GM19035 (cell line): ENCODE results near the gene KATNBL1.
"Not testable (repeated sequence)": the region's sequence is repeated elsewhere in the genome, so short reads cannot be mapped to it uniquely, and the experiment has no call there.

ENCODE experiments used
- ATAC-seq: cut with Tn5 transposase; IDR thresholded peaks from one replicate; pipeline ENCODE4 v1.9.1; 2021; ENCODE audit not compliant: unreplicated experiment

The KATNBL1 gene

DNA sequence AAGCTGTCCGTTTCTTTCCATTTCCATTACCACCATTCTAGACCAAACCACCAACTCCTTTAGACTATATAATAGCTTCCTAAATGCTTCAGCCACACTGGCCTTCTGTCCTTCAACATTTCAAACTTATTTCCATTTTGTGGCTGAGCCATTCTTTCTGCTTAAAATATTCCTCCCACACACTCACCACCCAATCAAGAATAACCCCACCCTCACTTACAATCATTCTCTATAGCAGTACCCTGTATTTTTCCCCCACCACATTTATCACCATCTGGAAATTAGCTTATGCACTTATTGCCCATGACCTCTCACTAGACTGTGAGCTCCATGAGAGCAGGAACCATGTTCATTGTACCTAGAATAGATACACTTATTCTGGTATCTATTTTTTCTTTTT lies 6.6 kb downstream of the KATNBL1 start:
- no peak for ATAC-seq

DNA sequence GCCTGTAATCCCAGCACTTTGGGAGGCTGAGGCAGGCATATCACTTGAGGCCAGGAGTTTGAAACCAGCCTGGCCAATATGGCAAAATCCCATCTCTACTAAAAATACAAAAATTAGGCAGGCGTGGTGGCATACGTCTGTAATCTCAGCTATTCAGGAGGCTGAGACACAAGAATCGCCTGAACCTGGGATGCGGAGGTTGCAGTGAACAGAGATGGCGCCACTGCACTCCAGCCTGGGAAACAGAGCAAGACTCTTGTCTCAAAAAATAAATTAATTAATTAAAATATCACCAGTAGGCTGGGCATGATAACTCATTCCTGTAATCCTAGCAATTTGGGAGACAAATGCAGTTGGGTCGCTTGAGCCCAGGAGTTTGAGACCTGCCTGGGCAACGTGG lies 16.6 kb downstream of the KATNBL1 start:
- not testable (repeated sequence) for ATAC-seq

DNA sequence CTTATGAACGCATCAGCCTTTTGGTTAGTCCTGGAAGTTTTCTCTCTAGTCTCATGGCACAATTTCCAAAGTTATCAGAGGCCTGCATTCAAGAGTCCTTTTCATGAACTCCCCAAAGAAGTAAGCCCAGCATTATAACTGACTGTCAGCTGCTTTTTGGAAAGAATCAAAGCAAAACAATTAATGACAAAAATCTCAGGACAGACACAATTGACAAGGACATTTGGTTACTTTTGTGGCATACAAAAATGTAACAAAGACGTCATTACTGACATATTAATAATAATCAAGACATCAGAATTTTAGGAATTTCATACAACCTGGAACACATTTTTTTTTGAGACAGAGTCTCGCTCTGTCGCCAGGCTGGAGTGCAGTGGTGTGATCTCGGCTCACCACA lies 21.2 kb downstream of the KATNBL1 start:
- no peak for ATAC-seq

DNA sequence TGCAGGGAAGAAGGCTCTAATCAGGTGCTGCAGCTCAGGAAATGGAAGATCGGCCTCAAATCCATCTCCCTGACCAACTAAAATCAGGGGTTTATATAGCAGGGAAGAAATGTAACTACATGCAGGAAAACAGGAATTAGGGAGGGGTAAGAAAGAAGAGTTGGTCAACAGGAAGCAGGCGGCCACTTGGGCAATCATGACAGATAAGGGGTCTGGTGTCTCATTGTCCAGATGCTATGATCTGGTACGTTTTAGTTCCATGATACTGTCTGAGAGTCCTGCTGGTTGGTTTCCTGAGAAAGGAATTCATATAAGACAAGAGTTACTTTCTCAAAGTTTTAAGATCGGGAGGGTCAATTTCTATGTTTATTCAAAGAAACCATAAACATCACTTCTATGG lies 24.2 kb downstream of the KATNBL1 start:
- no peak for ATAC-seq

DNA sequence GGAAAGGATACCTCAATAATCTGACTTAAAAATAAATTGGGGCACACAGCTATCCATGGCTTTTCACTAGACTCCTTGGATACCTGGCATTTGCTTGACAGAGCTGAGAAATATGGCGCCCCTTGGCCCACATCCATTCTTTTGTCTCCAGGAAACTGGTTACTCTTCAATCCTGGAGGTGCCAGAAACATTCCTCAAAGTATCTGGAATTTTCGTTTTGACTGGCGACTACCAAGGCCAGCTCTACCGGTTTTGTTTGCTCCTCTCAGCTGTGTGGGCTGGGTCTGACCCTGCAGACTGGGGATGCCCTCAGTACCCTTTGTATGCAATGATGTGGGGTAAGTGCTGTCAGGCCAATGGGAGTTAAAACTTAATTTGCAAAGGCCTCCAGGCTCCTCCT lies 27.0 kb downstream of the KATNBL1 start:
- no peak for ATAC-seq

DNA sequence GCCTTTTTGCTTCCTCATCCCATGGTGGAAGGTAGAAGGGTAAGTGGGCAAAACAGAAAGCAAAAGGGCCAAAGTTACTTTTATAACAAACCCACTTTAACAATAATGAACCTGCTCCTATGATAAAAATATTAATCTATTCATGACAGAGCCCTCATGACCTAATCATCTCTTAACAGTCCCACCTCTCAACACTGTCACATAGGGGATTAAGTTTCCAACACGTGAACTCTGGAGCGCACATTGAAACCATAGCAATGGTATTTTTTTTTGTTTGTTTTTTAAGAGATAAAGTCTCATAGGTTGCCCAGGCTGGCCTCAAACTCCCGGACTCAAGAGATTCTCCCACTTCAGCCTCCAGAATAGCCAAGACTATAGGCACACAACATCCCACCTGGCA lies 30.7 kb downstream of the KATNBL1 start:
- ATAC-seq, result no peak

DNA sequence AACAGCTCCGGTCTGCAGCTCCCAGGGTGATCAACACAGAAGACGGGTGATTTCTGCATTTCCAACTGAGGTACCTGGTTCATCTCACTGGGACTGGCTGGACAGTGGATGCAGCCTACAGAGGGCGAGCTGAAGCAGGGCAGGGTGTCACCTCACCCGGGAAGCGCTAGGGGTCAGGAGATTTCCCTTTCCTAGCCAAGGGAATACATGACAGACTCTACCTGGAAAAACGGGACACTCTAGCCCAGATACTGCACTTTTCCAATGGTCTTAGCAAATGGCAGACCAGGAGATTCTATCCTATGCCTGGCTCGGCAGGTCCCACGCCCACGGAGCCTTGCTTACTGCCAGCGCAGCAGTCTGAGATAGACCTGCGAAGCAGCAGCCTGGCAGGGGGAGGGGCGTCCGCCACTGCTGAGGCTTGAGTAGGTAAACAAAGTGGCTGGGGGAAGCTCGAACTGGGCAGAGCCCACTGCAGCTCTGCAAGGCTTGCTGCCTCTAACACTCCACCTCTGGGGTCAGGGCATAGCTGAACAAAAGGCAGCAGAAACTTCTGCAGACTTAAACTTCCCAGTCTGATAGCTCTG lies 43.8 kb downstream of the KATNBL1 start:
- ATAC-seq, result not testable (repeated sequence)

DNA sequence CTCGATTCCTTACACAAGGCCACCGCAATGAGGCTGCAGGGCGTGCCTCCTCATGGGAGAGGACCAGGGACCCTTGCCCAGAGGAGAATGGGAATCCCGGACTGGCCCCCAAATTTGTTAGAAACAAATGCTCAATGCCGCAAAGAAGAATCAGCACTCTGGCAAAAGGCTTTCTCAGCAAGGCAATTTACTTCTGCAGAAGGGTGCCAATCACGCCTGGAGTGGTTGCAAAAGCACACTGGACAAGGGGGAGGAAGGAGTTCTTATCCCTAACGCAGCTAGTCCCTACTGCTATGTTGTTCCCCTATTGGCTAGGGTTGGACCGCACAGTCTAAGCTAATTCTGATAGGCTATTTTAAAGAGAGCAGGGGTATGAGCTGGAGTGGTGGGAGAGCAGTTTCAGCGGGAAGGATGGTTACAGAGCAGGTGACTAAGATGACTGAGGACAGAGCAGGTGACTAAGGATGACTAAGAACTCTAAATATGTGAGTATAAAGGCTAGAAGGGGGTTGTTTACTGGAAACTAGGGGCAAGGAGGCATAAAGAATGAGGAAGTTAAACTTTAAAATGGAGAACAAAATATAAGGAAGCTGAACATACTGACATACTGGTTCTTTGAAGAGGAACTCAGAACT lies 48.5 kb downstream of the KATNBL1 start:
- ATAC-seq, result no peak

DNA sequence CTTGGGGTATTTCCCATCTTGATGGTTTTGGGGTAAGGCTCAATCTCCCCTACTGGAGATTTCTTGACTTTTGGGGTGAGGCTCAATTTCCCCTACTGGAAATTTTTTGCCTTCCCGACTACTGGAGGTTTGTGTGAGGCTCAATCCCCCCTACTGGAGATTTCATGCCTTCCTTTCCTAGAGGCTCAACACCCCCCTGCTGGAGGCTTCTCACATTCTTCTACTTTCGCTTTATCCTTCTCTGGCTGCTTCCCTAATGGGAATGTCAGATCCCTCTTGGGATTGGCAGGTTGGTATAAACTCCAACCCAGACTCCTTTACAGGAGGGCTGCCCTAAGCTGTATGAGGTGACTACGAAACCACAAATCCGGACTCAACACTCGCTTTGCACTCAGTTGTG lies 49.2 kb downstream of the KATNBL1 start:
- no peak for ATAC-seq

DNA sequence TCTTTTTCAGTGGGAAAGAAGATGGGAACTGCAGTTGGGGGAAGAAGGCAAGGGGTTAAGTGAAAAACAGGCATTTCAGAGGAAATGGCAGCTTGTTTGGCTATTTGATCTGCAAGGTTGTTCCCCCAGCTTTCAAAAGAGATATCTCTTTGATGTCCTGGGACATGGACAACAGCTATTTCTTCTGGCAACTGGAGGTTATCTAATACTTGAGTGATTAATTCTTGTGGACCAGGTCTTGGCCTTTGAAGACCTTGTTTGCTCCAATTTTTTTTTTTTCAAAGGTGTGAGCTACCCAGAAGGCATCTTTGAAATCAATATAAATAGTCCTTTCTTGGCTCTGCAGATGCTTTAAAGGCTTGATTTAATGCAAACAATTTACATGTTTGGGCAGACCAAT lies 51.5 kb downstream of the KATNBL1 start:
- no peak for ATAC-seq

DNA sequence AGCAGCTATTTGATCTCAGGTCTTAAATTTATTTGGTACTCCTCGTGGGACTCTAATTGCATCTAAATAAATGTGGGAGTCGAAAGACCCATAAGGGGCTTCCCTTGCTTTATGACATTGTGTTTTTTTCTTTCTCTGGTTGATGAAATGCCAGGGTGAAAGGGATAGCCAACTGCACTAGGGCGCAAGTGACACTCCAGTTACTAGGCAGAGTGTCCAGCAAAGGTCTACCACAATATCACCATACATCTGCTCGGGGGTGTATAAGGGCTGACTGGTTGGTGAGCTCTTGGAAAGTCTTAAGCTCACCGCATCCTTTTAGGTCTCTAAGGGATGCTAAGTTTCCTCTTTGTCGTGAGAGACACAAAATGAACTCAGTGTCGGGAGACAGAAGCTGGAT lies 54.0 kb downstream of the KATNBL1 start:
- ATAC-seq, result no peak

DNA sequence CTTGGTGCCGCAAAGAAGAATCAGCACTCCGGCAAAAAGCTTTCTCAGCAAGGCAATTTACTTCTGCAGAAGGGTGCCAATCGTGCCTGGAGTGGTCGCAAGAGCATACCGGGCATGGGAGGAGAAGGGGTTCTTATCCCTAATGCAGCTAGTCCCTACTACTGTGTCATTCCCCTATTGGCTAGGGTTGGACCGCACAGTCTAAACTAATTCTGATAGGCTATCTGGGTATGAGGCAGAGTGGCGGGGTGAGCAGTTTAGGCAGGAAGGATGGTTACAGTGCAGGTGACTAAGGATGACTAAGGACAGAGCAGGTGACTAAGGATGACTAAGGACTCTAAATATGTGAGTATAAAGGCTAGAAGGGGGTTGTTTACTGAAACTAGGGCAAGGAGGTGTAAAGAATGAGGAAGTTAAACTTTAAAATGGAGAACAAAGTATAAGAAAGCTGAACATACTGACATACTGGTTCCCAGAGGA lies 55.1 kb downstream of the KATNBL1 start:
- no peak for ATAC-seq

DNA sequence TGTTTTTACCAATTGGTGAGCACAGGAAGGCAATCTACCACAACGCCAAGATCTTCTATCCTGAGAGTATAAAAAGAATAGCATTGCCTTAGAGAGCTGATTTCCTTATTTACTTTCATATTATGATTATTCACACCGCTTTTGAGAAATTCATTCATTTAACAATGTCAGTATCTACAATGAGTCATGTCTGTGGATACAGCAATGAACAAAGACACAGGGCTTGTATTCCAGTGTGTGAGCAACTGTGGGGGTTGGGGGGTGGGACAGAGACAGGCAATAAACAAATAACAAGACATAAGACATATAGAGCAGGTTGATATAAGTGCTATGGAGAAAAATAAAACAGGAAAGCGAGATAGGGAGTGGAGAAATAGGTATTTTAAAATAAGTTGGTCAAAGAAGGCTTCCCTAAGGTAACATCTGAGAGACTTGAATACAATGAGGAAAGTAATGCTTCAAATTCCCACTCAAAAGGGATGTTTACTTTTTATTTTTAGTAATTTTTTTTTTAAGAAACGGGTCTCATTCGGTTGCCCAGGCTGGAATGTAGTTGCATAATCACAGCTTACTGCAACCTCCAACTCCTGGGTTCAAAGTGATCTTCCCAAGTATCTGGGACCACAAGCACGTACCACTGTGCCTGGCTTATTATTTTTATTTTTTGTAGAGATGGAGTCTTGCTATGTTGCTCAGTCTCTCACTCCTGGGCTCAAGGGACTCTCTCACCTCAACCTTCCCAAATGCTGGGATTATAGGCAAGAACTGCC lies 62.3 kb downstream of the KATNBL1 start:
- no peak for ATAC-seq

DNA sequence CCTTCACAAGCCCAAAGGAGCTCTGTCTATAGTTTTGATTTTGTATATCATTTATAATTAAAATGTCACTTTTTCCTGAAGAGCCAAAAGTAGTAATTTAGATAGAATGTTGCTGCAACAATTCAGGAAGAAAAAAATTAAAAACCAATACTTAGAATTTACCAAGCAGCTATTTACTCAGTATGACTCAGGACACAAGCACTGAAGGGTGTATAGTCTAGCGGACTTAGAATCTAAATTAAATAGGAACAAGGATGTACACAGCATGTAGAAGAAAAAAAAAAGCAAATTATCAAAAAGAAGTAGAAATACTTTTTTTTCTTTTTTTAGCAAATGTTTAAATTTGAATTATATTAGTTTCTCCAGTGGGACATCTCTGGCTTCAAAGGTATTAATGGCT lies 76.4 kb downstream of the KATNBL1 start:
- no peak for ATAC-seq

DNA sequence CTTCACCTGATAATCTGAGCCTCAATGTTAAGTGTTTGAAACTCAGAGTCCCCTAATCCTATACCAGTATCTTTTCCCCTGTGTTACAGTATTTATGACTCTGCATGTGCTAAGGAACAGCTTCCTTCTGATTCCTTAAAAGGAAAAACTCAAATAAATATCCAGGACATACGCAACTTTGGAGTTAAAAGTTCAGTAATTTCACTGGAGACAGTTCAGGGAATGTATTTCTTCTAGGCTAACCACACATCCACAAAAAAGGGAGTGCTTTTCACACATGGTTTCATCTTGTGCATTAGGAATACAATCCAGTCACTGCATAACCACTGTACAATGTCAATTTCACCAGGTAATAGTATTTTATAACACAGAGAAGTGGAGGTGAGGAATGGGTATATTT lies 77.0 kb downstream of the KATNBL1 start:
- ATAC-seq, result no peak

DNA sequence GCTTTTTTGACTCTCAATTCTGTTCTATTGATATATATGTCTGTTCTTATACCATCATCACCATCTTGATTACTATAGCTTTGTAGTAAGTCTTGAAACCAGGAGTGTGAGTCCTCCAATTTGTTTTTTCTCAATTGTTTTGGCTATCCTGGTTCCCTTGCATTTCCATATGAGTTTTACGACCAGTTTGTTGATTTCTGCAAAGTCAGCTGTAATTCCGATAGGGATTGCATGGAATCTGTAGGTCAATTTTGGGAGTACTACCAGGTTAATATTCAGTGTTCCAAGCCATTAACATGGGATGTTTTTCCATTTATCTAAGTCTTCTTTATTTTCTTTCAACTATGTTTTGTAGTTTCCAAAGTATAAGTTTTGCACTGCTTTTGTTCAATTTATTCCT lies 81.0 kb downstream of the KATNBL1 start:
- ATAC-seq, result no peak

DNA sequence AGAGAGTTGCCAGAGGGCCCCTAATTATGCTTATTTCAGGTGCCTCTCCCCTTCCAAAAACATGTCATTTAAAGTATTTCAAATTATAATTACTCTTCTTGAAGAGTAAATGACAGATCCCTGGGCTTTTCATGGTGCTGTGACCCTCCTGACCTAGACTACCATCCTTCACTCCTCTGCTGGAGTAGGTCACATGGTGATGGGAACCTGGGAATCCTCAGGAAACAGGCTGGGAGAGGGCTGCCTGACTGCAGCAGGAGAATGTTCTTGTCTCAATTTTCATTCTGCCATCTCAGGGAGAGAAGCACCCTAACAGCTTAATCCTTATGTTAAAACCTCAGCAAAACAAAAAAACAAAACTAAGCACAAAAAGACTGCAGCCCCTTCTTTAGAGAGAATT lies 83.4 kb downstream of the KATNBL1 start:
- ATAC-seq, result no peak

DNA sequence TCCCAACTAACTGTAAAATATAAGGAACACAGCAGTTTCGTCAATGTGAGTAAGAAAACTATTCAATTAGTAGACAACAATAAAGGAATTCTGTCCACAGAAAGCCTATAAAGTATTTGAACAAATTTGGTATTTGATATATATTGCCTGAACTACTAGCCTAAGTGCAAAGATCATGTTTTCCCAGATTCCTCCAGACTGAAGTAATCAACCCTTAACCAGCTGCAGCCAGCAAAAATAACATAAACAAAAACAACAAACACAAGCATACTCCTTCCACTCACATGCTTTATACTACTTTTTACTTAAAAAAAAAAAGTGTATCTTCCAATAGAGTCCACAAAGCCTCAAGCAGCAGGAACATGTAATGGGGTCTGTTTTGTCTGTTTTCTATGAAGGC lies 84.0 kb downstream of the KATNBL1 start:
- ATAC-seq, result no peak

DNA sequence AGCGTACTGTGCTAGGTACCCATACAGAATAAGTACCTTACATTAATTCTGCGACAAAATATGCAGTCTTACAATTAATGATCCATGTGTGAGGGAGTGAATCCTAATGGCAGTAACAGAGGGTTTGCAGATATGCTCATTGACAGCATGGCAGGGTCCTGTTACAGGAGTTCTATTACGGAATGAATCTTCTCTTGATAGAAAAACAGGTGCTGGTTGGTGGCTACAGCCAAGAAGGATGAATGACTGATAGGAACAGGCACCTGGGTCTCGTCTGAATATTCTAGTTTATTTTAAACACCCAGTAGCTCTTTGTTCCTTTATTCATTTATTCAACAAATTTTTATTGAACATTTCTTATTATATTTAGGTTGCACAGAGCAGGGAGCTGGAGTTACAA lies 85.2 kb downstream of the KATNBL1 start:
- no peak for ATAC-seq

DNA sequence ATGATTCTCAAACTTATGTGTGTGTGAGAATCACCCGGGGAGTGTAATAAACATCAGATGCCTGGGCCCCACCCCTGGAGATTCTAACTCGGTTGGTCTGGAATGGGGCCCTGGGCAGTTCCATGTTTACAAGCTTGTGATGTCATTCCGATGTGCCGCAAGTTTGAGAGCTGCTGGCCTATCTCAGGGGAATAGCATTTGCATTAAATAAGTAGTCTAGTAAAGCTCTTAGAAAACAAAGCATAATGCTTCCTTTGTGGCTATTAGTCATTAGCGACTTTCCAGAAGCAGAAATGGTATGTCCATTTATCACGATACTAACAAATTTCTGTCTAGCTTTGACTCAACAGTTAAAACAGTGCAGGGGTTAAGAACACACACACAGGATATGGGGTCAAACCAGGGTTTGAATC lies 87.1 kb downstream of the KATNBL1 start:
- ATAC-seq, result no peak

DNA sequence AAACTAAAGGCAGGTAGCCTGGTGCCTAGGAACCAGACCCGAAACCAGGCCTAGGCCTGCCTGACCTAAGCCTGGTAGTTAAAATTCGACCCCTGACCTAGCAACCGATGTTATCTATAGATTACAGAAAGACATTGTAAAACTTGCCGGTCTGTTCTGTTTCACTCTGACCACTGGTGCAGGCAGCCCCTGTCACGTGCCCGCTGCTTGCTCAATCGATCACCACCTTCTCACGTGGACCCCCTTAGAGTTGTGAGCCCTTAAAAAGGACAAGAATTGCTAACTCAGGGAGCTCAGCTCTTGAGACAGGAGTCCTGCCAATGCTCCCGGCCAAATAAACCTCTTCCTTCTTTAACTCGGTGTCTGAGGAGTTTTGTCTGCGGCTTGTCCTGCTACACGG lies 88.1 kb downstream of the KATNBL1 start:
- not testable (repeated sequence) for ATAC-seq

DNA sequence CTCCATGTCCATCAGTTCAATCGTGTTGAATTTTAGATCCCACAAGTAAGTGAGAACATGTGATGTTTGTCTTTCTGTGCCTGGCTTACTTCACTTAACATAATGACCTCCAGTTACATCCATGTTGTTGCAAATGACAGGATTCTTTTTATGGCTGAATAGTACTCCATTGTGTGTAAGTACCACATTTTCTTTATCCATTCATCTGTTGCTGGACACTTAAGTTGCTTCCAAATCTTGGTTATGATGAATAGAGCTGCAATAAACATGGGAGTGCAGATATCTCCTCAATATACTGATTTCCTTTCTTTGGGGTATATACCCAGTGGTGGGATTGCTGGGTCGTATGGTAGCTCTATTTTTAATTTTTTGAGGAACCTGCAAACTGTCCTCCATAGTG lies 89.5 kb downstream of the KATNBL1 start:
- ATAC-seq, result not testable (repeated sequence)
